Neural progenitor cell (in vitro differentiated cells): ENCODE results near the gene VAT1L. TPM values are rescaled to one million over a fixed set of nuclear protein-coding genes. Genes with fewer than 3 reads are reported as not detected.

Source experiments
- DNase-seq: peaks from one replicate; pipeline ENCODE4 v3.0.0-alpha.2; 2016; ENCODE audit warnings: low spot score
- H2AFZ ChIP-seq: fragments of 200-600 bp; sonication (generic); replicated peaks from 2 replicates; pipeline ENCODE4 v1.6.1; 2016; ENCODE audit warnings: antibody characterized with exemption
- H3F3A ChIP-seq: fragments of 200-600 bp; sonication (generic); 2 replicates; pipeline ENCODE4 v1.6.1; 2016; ENCODE audit warnings: antibody characterized with exemption, low read depth
- H3K27ac ChIP-seq: fragments of 200-600 bp; sonication (generic); 2 replicates; pipeline ENCODE4 v1.5.1; 2016; ENCODE audit warnings: mild to moderate bottlenecking
- H3K27me3 ChIP-seq: fragments of 200-600 bp; sonication (generic); 2 replicates; pipeline ENCODE4 v1.6.1; 2016; ENCODE audit warnings: mild to moderate bottlenecking, moderate library complexity
- H3K36me3 ChIP-seq: fragments of 200-600 bp; sonication (generic); 2 replicates; pipeline ENCODE4 v1.5.1; 2016
- H3K4me1 ChIP-seq: fragments of 200-600 bp; sonication (generic); 2 replicates; pipeline ENCODE4 v1.6.1; 2016; ENCODE audit warnings: mixed run types
- H3K4me2 ChIP-seq: fragments of 200-600 bp; sonication (generic); 2 replicates; pipeline ENCODE4 v1.6.1; 2016
- H3K4me3 ChIP-seq: fragments of 200-600 bp; sonication (generic); 2 replicates; pipeline ENCODE4 v1.5.1; 2016
- H3K79me2 ChIP-seq: fragments of 200-600 bp; sonication (generic); 2 replicates; pipeline ENCODE4 v1.6.1; 2016; ENCODE audit warnings: low read depth
- H3K9ac ChIP-seq: fragments of 200-600 bp; sonication (generic); 2 replicates; pipeline ENCODE4 v1.6.1; 2016
- H3K9me3 ChIP-seq: fragments of 200-600 bp; sonication (generic); 2 replicates; pipeline ENCODE4 v1.5.1; 2016; ENCODE audit warnings: low read depth
- H4K20me1 ChIP-seq: fragments of 200-600 bp; sonication (generic); 2 replicates; pipeline ENCODE4 v1.6.1; 2016; ENCODE audit warnings: low read depth
- H3K27ac Mint-ChIP-seq: 3 replicates; pipeline ENCODE4 v1.8.0; 2021; ENCODE audit warnings: mixed read lengths
- H3K27me3 Mint-ChIP-seq: 2 replicates; pipeline ENCODE4 v1.8.0; 2022; ENCODE audit warnings: low read depth, mild to moderate bottlenecking, inconsistent platforms, moderate library complexity, mixed read lengths; ENCODE audit not compliant: insufficient read depth
- H3K36me3 Mint-ChIP-seq: 3 replicates; pipeline ENCODE4 v1.8.0; 2021; ENCODE audit warnings: mixed read lengths
- H3K4me1 Mint-ChIP-seq: 3 replicates; pipeline ENCODE4 v1.8.0; 2021; ENCODE audit warnings: mixed read lengths
- H3K4me3 Mint-ChIP-seq: 3 replicates; pipeline ENCODE4 v1.8.0; 2021; ENCODE audit warnings: mild to moderate bottlenecking, moderate library complexity, mixed read lengths
- H3K9me3 Mint-ChIP-seq: 3 replicates; pipeline ENCODE4 v1.8.0; 2020; ENCODE audit warnings: mixed read lengths
- CTCF ChIP-seq: fragments of 200-600 bp; sonication (generic); IDR thresholded peaks from 2 replicates; pipeline ENCODE4 v1.5.1; 2017; ENCODE audit warnings: antibody characterized with exemption, mild to moderate bottlenecking
- EZH2 ChIP-seq: fragments of 200-600 bp; sonication (generic); IDR thresholded peaks from 2 replicates; pipeline ENCODE4 v1.6.1; 2017; ENCODE audit warnings: antibody characterized with exemption, mild to moderate bottlenecking, moderate library complexity
- EZH2phosphoT487 ChIP-seq: fragments of 200-600 bp; sonication (generic); IDR thresholded peaks from 2 replicates; pipeline ENCODE4 v1.6.1; 2017; ENCODE audit warnings: antibody characterized with exemption
- total RNA-seq: library from RNA; depleted of rRNA; stranded (reverse); fragments of >200 nt; gene quantifications from 2 replicates; pipeline ENCODE4 v1.2.3, GENCODE V29; 2015; ENCODE audit warnings: low replicate concordance

VAT1L gene
- total RNA-seq, 1 donor from 2014 or later: 43.2 TPM

- peak overlapping the region; percentile 98 for H3K4me3 Mint-ChIP-seq
Measured at GRCh38 chr16:77790009-77790372, 1.6 kb downstream of the VAT1L start.

GRCh38 chr16:77790912-77791311, 2.5 kb downstream of the VAT1L start:
- Mint-ChIP-seq H3K4me3 (peak overlapping the region; percentile 98), H3K36me3 (peaks cover 20% of the 10 kb centered on the region), H3K27ac (no peak overlapping the region), H3K27me3 (peaks cover 7% of the 10 kb centered on the region), H3K9me3 (no peaks in the 10 kb centered on the region), H3K4me1 (peaks cover 36% of the 10 kb centered on the region)
- Histone ChIP-seq H3K9me3 (no peaks in the 10 kb centered on the region), H3K9ac (no peak overlapping the region), H3K36me3 (no peaks in the 10 kb centered on the region), H2AFZ (no peak overlapping the region), H3K4me1 (peaks cover 15% of the 10 kb centered on the region), H3K4me3 (peak overlapping the region; percentile 90), H4K20me1 (peaks cover 31% of the 10 kb centered on the region), H3F3A (peaks cover 6% of the 10 kb centered on the region), H3K4me2 (peak overlapping the region; percentile 85), H3K27ac (no peak overlapping the region), H3K79me2 (peaks cover 71% of the 10 kb centered on the region), H3K27me3 (peaks cover 32% of the 10 kb centered on the region)
- DNase-seq: no peak
- no peak for TF ChIP-seq EZH2phosphoT487
- no peak for TF ChIP-seq EZH2
- no peak for TF ChIP-seq CTCF

More at GRCh38 chr16:77790009-77790372, 1.6 kb downstream of the VAT1L start:
- Histone ChIP-seq H2AFZ (no peak overlapping the region), H3K9ac (no peak overlapping the region), H4K20me1 (peaks cover 31% of the 10 kb centered on the region), H3K79me2 (peaks cover 64% of the 10 kb centered on the region), H3K27ac (no peak overlapping the region), H3K27me3 (peaks cover 32% of the 10 kb centered on the region), H3F3A (peaks cover 6% of the 10 kb centered on the region), H3K4me3 (peak overlapping the region; percentile 90), H3K4me2 (peak overlapping the region; percentile 85), H3K36me3 (no peaks in the 10 kb centered on the region), H3K9me3 (no peaks in the 10 kb centered on the region), H3K4me1 (peaks cover 15% of the 10 kb centered on the region)
- Mint-ChIP-seq H3K9me3 (no peaks in the 10 kb centered on the region), H3K27ac (no peak overlapping the region), H3K36me3 (peaks cover 20% of the 10 kb centered on the region), H3K27me3 (peaks cover 7% of the 10 kb centered on the region), H3K4me1 (peaks cover 36% of the 10 kb centered on the region)
- DNase-seq: peak; percentile 45
- no peak for TF ChIP-seq EZH2
- TF ChIP-seq EZH2phosphoT487: no peak
- TF ChIP-seq CTCF: no peak

GRCh38 chr16:77793417-77793816, 5.1 kb downstream of the VAT1L start:
- no peak overlapping the region for H3K4me3 Mint-ChIP-seq
- peaks cover 16% of the 10 kb centered on the region for H3K27me3 ChIP-seq
- no peak overlapping the region for H3K27ac ChIP-seq
- H3K36me3 Mint-ChIP-seq: peaks cover 25% of the 10 kb centered on the region
- no peaks in the 10 kb centered on the region for H3K36me3 ChIP-seq
- H3K4me2 ChIP-seq: no peak overlapping the region
- peaks cover 82% of the 10 kb centered on the region for H3K79me2 ChIP-seq
- H3K9me3 ChIP-seq: no peaks in the 10 kb centered on the region
- H3K4me1 Mint-ChIP-seq: peaks cover 44% of the 10 kb centered on the region
- no peaks in the 10 kb centered on the region for H3F3A ChIP-seq
- no peak for DNase-seq
- no peak overlapping the region for H3K4me3 ChIP-seq
- H3K9me3 Mint-ChIP-seq: no peaks in the 10 kb centered on the region
- H4K20me1 ChIP-seq: peaks cover 31% of the 10 kb centered on the region
- no peak overlapping the region for H2AFZ ChIP-seq
- peaks cover 2% of the 10 kb centered on the region for H3K27me3 Mint-ChIP-seq
- TF ChIP-seq EZH2 (no peak), EZH2phosphoT487 (no peak), CTCF (no peak)
- no peak overlapping the region for H3K9ac ChIP-seq
- peaks cover 15% of the 10 kb centered on the region for H3K4me1 ChIP-seq
- no peak overlapping the region for H3K27ac Mint-ChIP-seq
